NCI-H345 (cell line): ENCODE measurements around the gene TBC1D23.

Experiments used
- DNase-seq: peaks from one replicate; lab custom pipeline; 2025; lab: John Stamatoyannopoulos, UW

The TBC1D23 gene

DNA sequence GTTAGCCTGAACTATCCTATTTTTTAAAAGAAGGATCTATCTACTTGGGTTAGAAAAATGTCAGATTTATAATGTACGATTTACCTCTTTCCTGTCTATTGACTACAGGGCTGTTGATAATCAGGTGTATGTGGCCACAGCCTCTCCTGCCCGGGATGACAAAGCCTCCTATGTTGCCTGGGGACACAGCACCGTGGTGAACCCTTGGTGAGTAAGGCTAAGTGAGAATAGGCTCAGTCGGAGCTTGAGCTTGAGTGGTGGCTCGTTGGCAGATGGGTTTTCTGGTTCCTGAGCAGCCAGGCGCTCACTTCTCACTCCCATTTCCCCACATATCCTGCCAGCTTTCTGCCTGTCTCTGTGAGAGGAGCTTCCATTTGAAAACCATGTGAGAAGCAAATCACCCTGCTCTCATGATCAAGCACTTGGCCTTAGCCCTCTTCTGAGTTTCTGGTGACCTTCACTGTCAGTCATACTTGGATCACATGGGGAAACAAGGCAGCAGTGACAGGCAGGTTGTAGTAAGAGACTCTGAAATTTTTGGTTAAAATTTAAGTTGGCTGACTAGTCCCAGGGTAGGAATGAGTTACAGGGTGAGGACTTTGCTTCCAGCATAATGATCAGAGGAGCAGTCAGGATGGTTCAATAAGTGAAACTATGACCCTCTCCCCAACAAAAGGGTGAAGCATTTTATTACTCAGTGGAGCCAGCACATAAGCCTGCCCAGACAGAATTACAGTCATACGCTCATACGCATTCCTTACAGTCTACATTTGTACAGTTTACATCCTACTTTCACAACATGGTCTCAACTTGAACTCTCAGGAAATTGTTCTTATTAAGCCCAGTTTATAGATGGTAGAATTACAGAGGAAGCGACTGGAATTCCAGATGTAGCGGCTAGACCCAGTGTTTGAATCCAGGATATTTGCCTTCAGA lies 91.8 kb downstream of the TBC1D23 start:
- no peak for DNase-seq

DNA sequence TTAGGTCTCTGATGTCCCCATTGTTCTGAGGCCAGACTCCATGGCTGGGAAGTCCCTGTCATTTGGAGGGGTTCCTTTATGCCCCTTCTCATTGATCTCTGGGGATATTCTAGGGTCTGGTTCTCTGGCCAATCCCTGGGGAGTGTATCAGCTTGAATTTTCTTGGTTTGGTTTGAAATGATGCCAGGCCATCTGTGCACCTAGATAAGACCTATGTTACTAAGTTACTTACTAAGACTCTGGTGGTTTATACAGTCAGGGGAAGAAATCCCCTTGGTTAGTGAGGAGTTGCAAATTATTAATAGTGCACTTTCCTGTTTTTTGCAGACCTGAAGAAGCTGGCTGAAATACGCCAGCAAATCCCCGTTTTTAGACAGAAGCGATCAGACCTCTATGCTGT lies 94.1 kb downstream of the TBC1D23 start:
- DNase-seq: no peak

DNA sequence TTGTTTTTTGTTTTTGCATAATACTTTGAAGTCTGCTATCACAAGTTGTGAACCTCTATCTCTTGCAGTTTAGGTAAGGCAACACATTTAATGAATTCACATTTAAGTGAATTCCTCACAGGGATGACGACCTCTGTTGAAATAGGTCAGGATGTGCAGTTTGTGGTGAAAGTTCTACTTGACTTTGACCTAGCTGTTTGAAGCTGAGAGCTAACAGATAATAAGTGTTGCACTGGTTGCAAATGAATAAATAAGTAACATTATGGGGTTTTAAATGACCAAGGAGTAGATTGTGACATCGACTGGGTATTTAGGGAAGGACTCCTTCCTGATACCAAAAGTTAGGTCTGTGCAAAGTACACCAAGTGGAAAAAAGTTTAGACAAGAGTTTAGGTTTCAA lies 97.6 kb downstream of the TBC1D23 start:
- DNase-seq: no peak

DNA sequence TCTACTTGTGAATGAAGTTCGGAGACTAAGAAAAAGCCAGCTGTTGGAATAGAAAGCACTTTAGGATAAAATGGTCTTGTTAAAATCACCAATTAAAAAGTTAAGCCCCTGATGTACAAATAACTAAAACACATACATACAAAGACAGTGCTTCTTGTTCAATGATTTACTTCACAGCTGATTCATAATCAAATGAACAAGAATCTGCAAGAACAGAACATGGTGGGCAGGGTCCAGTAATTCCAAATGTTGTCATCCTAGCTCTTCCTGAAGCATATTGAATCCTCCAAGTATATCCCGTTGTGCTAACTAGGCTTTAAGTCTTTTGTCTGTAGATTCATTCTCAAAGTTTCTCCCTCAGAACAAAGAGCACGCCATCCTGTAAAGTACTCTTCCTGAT lies 98.2 kb downstream of the TBC1D23 start:
- DNase-seq: no peak

DNA sequence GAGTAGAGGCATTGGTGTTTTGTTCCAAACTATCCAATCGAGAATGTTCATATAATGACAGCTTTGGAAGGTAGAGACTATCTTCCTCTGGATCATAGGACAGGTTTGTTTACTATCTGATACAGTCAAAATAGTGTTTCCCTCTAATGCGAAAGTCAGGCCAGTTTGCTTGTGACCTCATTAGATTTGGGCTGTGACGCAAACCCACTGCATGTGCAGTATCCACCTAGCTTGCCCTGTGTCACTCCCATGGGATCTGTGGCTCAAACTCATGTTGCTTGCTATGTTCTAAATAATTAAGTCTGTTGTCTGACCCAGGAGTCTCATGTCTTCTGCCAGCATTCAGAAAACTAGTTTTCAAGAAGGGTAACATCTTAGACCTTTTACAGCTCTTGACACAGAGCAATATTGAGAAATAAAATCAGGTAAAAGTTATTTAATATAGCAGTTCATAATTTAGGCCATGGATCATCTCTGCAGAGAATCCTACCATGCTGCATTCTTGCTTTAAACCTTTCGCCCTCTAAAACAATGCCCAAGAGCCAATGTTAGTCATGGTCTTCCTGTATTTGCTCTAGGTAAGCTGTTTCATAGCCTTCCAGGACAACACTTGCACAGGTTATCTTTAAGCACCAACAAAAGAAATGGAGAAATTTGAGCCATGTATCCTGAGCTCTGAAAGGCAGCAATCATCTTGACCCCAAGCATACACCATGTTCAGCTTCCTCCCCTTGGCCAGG lies 100.1 kb downstream of the TBC1D23 start:
- no peak for DNase-seq

DNA sequence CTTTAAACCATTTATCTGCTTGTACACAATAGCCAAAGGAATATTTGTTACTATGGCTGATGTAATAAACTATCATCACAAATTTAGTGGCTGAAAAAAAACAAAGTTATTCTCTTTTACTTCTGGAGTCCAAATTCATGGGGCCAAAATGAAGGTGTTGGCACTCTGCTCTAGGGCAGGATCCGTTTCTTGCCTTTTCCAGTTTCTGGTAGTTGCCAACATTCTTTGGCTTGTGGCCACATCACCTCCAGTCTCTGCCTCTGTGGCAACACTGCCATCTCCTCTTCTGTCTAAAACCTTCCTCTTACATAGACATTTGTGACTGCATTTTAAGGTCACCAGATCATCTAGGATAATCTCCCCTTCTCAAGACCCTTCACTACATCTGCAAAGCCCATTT lies 101.1 kb downstream of the TBC1D23 start:
- no peak for DNase-seq

DNA sequence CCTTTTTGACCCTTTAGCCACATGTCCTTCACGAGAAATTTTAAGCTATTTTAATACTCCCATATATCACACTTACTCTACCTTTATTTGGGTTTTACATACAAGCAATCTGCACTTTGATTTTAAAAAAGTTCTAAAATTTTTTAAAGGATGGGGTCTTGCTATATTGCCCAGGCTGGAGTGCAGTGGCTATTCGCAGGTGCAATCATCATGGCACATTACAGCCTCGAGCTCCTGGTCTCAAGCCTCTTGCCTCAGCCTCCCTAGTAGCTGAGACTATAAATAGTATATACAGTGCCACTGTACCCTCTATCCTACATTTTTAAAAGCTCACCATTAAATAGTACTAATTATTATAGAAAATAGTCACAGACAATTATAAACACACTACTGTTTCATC lies 103.6 kb downstream of the TBC1D23 start:
- DNase-seq: no peak

DNA sequence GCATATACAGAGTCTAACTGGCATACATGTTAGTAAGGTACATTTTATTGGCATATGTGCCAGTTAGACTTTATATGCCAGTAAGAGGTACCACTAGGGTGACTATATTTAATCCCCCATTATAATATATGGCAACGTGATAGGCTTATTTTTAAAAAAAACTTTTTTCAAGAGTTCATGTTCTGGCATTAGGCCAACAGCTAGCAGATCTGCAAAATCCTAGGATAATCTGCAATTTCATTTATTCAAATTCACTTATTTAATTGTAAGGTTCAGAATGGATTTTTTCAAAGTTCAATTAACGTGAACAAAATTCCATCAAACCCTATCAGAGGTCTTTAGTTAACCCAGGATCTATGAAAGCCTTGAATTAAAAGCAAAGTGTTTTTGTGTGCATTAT lies 105.6 kb downstream of the TBC1D23 start:
- no peak for DNase-seq

DNA sequence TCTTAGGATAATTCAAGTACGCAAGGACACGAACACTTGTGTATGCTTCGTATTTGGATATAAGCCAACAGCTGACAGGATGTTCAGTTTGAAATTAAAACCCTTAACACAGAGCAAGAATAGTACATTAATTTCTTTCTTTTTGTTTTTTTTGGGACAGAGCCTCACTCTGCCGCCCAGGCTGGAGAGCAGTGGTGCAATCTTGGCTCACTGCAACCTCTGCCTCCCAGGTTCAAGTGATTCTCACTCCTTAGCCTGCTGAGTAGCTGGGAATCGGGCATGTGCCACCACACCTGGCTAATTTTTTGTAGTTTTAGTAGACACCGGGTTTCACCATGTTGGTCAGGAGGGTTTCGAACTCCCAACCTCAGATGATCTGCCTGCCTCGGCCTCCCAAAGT lies 107.6 kb downstream of the TBC1D23 start:
- no peak for DNase-seq

DNA sequence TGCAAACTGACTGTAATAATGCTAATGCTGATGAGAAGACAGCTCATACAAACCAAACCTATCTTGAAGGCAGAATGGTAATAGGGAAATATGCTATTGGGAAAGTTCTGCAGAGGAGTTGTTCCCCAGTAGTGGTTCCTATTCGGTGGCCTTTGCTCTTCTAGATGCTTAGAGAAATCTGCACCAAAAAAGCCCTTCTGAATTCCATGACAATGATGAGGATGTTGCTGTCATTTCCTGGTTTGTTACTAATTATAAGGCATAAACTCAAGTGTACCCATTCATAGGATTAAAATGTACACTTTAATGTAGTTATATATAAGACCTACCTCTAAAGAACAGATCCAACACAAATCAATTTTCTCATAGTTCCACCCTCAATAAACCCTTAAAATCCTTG lies 110.0 kb downstream of the TBC1D23 start:
- no peak for DNase-seq

DNA sequence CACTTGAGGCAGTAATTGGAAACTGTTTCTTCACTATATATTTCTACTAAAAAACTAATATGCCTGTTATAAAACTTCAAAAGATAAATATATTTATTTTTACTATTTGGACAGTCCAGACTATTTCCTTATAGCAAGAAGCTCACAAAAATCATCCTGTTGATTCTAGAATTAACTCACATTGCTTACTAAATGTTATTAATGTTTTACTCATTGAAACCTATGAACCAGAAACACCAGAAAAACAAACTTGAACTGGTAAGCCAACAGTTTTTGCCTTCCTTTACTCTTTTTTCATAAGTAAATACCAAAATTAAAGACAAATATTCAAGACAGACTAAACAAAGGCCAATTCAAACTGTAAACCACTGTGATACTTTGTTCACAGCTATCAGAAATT lies 113.7 kb downstream of the TBC1D23 start:
- DNase-seq: no peak
